Pancreas (tissue), 10 donors: ENCODE measurements around the gene UBC. TPM values are rescaled to one million over a fixed set of nuclear protein-coding genes. Genes with fewer than 3 reads are reported as not detected.
"Not testable (repeated sequence)": the region's sequence is repeated elsewhere in the genome, so short reads cannot be mapped to it uniquely, and the experiment has no call there.

Source experiments
- ATAC-seq, 4 donors: fragments of 200-7000 bp; cut with Tn5 transposase; one replicate each; pipeline versions ENCODE4 v1.8.0 to v1.9.1; 2020; ENCODE audit warnings: mild to moderate bottlenecking in 4 of 4, moderate library complexity in 4 of 4
- DNase-seq, 6 donors: peaks; one replicate each; pipeline ENCODE4 v3.0.0-alpha.2; 2020
- FAIRE-seq: peaks from 2 replicates; lab custom pipeline; 2012; peaks lifted over from hg19 to GRCh38; lab: Jason Lieb, UNC
- H3K27ac ChIP-seq, 4 donors: fragments of 200-600 bp; sonication (generic); 1 replicate in 3 of 4; 2 replicates in 1 of 4; pipeline versions ENCODE4 v1.5.0 to v1.8.0; 2020
- H3K27me3 ChIP-seq, 4 donors: fragments of 200-600 bp; one replicate each; pipeline ENCODE4 v1.8.0; 2021
- H3K36me3 ChIP-seq, 3 donors: fragments of 200-600 bp; sonication (generic) in 1 of 3; one replicate each; pipeline versions ENCODE4 v1.5.0 to v1.8.0; 2020 to 2021
- H3K4me1 ChIP-seq, 3 donors: fragments of 200-600 bp; one replicate each; pipeline ENCODE4 v1.8.0; 2021
- H3K4me3 ChIP-seq, 4 donors: fragments of 200-600 bp; sonication (generic) in 2 of 4; one replicate each; pipeline versions ENCODE4 v1.5.0 to v1.8.0; 2020 to 2021
- H3K9me3 ChIP-seq, 4 donors: fragments of 200-600 bp; one replicate each; pipeline ENCODE4 v1.8.0; 2021
- WGBS, 2 donors: extraction: QIAGEN DNeasy Blood & Tissue Kit; methylation state at CpG; one replicate each; pipeline ENCODE4 v1.1.7; 2013; 5-methylcytosine and 5-hydroxymethylcytosine counted together
- intact Hi-C, 3 donors: fragments of 100-400 bp; cut with DNase I; formaldehyde crosslinking; loops; one replicate each; pipeline versions ENCODE4 v1.11.1 to v1.14.2; 2022
- polyA plus RNA-seq, 2 donors: library from polyadenylated mRNA; stranded (reverse); fragments of 200-250 nt; gene quantifications; one replicate each; pipeline ENCODE4 v1.2.3, GENCODE V29; 2013
- total RNA-seq, 6 donors: library from RNA; stranded (reverse); fragmentation: NEBNext Ultra II Directional in 4 of 6; extraction: Animal tissue kit (Norgen Biotek cat#: 25700) in 4 of 6; gene quantifications; one replicate each; pipeline versions ENCODE4 v1.2.1 to v1.2.4, GENCODE V29; 2021 to 2023
- TF ChIP-seq, protein P1 (sequence below), 4 donors: fragments of 200-600 bp; sonication (generic) in 3 of 4; IDR thresholded peaks; one replicate each; pipeline versions ENCODE4 v1.5.0 to v1.8.0; 2021; ENCODE audit warnings: antibody characterized with exemption in 4 of 4
- donor health status: healthy with polysubstance abuse.
- donor health status: DM: no; HTN: no; CAD: no; lungs with moderate emphysema.
- donor health status: DM: no; HTN: no; CAD: no.
- donor health status: control.
- donor health status: control.
- donor health status: Bipolar disorder and iron deficiency.
- donor health status: DM: yes; HTN: yes; CAD: no.
- donor health status: DM: no; HTN: no; CAD: no.
- donor health status: DM: no; HTN: no; CAD: no.
- donor health status: DM: yes; HTN: yes; CAD: no.

The UBC gene
- total and polyA plus RNA-seq, 8 donors: 353 to 605 (median 433) TPM

DNA sequence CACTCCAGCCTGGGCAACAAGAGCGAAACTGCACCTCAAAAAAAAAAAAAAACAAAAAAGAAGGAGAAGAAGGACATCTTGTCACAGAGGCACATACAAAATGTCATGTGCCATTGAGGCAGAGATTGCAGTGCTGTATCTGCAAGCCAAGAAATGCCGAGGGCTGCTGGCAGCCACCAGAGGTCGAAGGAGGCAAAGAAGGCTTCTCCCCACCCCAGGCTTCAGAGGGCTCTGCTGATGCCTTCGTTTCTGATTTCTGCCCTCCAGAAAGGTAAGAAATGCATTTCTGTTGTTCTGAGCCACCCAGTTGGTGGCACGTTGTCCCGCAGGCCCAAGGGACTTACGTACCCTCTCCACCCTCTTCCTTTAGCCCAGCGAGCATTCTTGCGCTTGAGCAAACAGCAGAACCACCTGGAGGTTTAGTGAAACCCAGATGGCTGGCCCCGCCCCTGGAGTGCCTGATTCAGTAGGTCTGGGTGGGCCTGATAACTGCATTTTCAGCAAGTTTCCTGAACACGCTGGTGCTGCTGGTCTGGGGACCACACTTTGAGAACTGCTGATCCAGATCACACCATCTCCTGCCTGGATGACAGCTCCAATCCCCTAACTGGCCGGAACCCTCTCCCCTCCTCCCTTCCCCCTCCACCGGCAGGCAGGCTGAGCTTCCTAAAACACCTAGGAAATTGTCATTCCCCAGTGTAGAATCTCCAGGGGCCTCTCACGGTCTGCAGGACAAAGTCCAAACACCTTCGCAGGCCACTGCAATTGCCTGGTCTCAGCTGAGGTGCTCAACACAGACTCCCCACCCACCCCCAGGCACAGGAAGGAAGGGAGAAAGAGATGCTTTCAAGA is 29.6 kb downstream of the UBC start:
- H3K27me3 ChIP-seq: no peaks in the 10 kb centered on the region
- H3K4me1 ChIP-seq: no peaks in the 10 kb centered on the region
- H3K4me3 ChIP-seq: no peak overlapping the region
- no peaks in the 10 kb centered on the region for H3K36me3 ChIP-seq
- ATAC-seq (peak; percentile 24 to 80 (median 48)), DNase-seq (peak in 1 of 6 donors; percentile 35), FAIRE-seq (no peak)
- H3K27ac ChIP-seq: no peak overlapping the region
- H3K9me3 ChIP-seq: no peaks in the 10 kb centered on the region
- intact Hi-C loops: no loop called here
- TF ChIP-seq, protein P1, sequence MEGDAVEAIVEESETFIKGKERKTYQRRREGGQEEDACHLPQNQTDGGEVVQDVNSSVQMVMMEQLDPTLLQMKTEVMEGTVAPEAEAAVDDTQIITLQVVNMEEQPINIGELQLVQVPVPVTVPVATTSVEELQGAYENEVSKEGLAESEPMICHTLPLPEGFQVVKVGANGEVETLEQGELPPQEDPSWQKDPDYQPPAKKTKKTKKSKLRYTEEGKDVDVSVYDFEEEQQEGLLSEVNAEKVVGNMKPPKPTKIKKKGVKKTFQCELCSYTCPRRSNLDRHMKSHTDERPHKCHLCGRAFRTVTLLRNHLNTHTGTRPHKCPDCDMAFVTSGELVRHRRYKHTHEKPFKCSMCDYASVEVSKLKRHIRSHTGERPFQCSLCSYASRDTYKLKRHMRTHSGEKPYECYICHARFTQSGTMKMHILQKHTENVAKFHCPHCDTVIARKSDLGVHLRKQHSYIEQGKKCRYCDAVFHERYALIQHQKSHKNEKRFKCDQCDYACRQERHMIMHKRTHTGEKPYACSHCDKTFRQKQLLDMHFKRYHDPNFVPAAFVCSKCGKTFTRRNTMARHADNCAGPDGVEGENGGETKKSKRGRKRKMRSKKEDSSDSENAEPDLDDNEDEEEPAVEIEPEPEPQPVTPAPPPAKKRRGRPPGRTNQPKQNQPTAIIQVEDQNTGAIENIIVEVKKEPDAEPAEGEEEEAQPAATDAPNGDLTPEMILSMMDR (IDR thresholded peaks at IDR 0.05): no peak
- WGBS, 2 donors: 67% methylated on average over 15 of the region's 15 CpGs

DNA sequence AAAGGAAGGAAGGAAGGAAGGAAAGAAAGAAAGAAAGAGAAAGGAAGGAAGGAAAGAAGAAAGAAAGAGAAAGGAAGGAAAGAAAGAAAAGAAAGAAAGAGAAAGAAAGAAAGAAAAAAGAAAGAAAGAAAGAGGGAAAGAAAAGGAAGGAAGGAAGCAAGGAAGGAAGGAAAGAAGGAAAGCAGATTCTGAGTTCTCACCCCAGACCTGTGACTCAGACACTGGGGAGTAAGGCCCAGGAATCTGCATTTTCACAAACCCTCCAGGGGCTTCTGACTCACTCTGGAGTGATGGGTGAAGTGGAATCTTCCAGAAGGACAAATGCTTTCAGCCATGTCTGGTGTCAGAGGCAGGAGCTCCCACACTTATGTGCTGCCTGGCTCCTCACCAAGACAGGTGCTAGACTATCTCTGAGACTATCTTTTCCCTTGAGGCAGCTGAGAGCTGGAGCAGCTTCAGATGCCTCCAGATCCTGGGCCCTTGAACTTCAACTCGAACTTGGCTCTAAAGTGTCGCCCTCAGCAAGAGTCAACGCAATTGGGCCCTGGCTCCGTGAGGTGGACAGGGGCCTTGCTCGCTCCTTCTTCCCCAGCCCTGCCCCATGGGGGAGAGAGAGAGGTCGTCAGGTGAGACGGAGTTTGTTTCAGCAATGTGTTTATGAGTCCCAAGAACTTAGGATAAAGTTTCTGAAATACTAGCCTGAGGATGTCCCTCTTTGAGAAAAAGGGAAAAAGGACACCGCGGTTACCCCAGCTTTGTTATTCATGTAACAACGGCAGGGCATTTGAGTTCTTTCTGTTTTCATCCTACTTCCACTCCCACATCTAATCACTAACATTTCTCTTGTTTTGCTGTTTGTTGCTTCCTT is 31.0 kb downstream of the UBC start:
- Histone ChIP-seq H3K9me3 (no peaks in the 10 kb centered on the region), H3K27me3 (no peaks in the 10 kb centered on the region), H3K4me1 (no peaks in the 10 kb centered on the region), H3K27ac (no peak overlapping the region), H3K4me3 (no peak overlapping the region), H3K36me3 (no peaks in the 10 kb centered on the region)
- peak in 1 of 6 donors; percentile 1 for DNase-seq
- ATAC-seq: no peak
- FAIRE-seq: no peak
- TF ChIP-seq, protein P1 (IDR thresholded peaks at IDR 0.05): no peak
- intact Hi-C loops: no loop called here
- WGBS, 2 donors: 86 to 90% methylated on average over 10 of the region's 10 CpGs

DNA sequence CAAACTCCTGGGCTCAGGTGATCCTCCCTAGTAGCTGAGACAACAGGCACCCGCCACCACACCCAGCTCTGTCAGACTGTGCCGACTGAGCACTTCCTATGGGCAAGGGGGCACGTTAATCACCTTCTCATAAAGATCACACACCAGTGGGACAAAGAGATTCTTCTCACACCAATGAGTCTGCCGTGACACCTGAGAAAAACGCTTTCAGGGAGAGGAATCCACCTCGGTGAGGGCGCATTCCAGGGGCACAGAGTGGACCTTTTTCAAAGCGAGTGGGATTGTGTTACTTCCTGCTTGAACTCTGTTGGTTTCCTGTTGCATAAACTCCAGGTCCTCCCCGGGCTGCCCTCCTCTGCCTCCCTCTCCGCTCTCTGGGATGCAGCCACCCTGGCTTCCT is 33.3 kb downstream of the UBC start:
- Histone ChIP-seq H3K9me3 (no peaks in the 10 kb centered on the region), H3K4me3 (no peak overlapping the region), H3K27me3 (no peaks in the 10 kb centered on the region), H3K4me1 (no peaks in the 10 kb centered on the region), H3K27ac (no peak overlapping the region), H3K36me3 (no peaks in the 10 kb centered on the region)
- TF ChIP-seq, protein P1 (IDR thresholded peaks at IDR 0.05): no peak
- intact Hi-C loops: no loop called here
- 66 to 72% methylated on average over 10 of the region's 10 CpGs for WGBS, 2 donors
- FAIRE-seq (no peak), ATAC-seq (peak in 1 of 4 donors; percentile 43), DNase-seq (peak in 1 of 6 donors; percentile 22)

DNA sequence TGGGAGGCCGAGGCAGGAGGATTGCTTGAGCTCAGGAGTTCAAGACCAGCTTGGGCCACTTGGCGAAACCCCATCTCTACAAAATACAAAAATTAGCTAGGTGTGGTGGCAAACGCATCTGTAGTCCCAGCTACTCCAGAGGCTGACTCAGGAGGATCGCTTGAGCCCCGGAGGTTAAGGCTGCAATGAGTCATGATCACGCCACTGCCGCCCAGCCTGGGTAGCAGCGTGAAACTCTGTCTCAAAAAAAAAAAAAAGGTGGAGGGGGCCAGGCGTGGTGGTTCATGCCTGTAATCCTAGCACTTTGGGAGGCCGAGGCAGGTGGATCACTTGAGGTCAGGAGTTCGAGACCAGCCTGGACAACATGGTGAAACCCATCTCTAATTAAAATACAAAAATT is 34.1 kb downstream of the UBC start:
- H3K27me3 ChIP-seq, H3K4me3 ChIP-seq, H3K36me3 ChIP-seq, FAIRE-seq, H3K27ac ChIP-seq, H3K4me1 ChIP-seq, ATAC-seq, intact Hi-C loops, H3K9me3 ChIP-seq, DNase-seq: not testable (repeated sequence)
- 93 to 94% methylated on average over 11 of the region's 11 CpGs for WGBS, 2 donors

DNA sequence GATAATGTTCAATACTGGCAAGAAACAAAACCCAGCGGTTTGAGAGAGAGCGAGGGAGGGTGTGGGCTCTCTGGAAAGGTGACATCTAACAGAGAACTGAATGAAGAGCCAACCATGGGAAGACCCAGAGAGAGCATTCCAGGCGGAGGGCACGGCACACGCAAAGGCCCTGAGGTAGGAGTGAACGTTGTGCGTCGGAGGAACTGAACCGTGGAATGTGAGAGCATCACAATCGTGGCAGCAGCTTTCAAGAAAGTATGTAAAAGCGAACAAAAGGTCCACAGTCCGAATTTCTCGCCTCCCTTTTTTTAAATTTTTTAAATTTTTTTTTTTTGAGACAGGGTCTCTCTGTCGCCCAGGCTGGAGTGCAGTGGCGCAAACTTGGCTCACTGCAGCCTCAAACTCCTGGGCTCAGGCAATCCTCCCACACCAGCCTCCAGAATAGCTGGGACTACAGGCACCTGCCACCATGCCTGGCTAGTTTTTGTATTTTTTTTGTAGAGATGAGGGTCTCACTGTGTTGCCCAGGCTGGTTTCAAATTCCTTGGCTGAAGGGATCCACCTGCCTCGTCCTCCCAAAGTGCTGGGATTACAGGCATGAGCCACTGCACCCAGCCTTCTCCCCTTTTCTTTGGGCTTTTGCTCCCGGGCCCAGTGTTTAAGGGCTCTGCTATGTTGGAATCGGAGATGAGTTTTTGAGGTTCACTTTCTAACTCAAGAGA is 35.5 kb downstream of the UBC start:
- no peak overlapping the region for H3K27ac ChIP-seq
- H3K9me3 ChIP-seq: no peaks in the 10 kb centered on the region
- no peaks in the 10 kb centered on the region for H3K36me3 ChIP-seq
- FAIRE-seq: no peak
- H3K4me1 ChIP-seq: no peaks in the 10 kb centered on the region
- ATAC-seq: no peak
- no peaks in the 10 kb centered on the region for H3K27me3 ChIP-seq
- TF ChIP-seq, protein P1 (IDR thresholded peaks at IDR 0.05): no peak
- no peak for DNase-seq
- intact Hi-C loops: no loop called here
- no peak overlapping the region for H3K4me3 ChIP-seq
- WGBS, 2 donors: 86 to 91% methylated on average over 18 of the region's 18 CpGs
